ENCODE results near the gene SLC6A17. TPM values are rescaled to one million over a fixed set of nuclear protein-coding genes. Genes with fewer than 3 reads are reported as not detected.

Gene SLC6A17
- total and polyA plus RNA-seq, 2 experiments from 2014 or later: 0.03 to 0.17 TPM

DNA sequence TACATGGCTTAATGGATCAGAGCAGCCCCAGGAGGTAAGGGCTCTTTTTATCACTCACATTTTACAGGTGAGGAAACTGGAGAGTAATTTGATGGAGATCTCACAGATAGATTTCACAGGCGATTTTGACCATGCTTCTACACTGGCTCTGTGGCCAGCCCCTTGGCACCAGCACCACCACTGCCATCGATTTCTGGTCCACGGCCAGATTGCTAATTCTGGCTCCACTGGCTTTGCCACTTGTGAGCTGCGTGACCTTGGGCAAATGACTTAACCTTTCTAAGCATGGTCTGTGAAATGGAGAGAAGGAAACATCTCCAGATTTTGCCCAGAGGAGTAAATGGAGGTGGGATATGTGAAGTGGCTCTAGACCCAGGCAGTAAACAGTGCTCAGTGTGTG is 92.4 kb downstream of the SLC6A17 start:
- DNase-seq (ENCODE audit: low spot score) (no peak), ATAC-seq (no peak)
- Histone ChIP-seq H4K20me1 (replicated peaks; ENCODE audit: insufficient read depth) (no peaks in the 10 kb centered on the region; the same call in 1 of the 2 replicates), H3K4me1 (ENCODE audit: insufficient read depth) (peaks cover 34% of the 10 kb centered on the region), H2AFZ (no peak overlapping the region), H3K4me2 (peak overlapping the region; percentile 63), H3K79me2 (replicated peaks; ENCODE audit: insufficient read depth) (no peaks in the 10 kb centered on the region), H3K27ac (ENCODE audit: low read depth) (no peak overlapping the region), H3K36me3 (ENCODE audit: insufficient read depth) (no peaks in the 10 kb centered on the region), H3F3A (replicated peaks; ENCODE audit: low read depth) (no peaks in the 10 kb centered on the region), H3K4me3 (no peak overlapping the region; the same call in 1 of the 2 replicates), H3K27me3 (ENCODE audit: insufficient read depth) (0 out of 2 replicates have a peak, but pooled peaks cover 9% of the 10 kb centered on the region), H3K9me2 (ENCODE audit: insufficient read depth) (0 out of 2 replicates have a peak, but pooled peaks cover 15% of the 10 kb centered on the region)
- Mint-ChIP-seq H3K4me3 (no peak overlapping the region), H3K27ac (no peak overlapping the region), H3K27me3 (ENCODE audit: insufficient read depth, low read depth, poor library complexity) (peaks cover 20% of the 10 kb centered on the region), H3K4me1 (peaks cover 38% of the 10 kb centered on the region), H3K9me3 (no peaks in the 10 kb centered on the region; the same call in 2 of the 3 replicates), H3K36me3 (ENCODE audit: low read depth) (no peaks in the 10 kb centered on the region; the same call in 2 of the 3 replicates)
- TF ChIP-seq ETS1 (IDR thresholded peaks at IDR 0.05) (no peak), POLR2AphosphoS5 (IDR thresholded peaks at IDR 0.05; ENCODE audit: low read depth) (no peak), STAT1 (IDR thresholded peaks at IDR 0.05; ENCODE audit: unreplicated experiment) (no peak), NANOG (IDR thresholded peaks at IDR 0.05; ENCODE audit: borderline replicate concordance) (no peak), JUNB (IDR thresholded peaks at IDR 0.05; ENCODE audit: unreplicated experiment) (no peak), ZNF331 (CRISPR knock-in tag; IDR thresholded peaks at IDR 0.05; ENCODE audit: low read depth) (no peak), EZH2phosphoT487 (IDR thresholded peaks at IDR 0.05; ENCODE audit: unreplicated experiment) (no peak), EZH2 (IDR thresholded peaks at IDR 0.05; ENCODE audit: low read depth, unreplicated experiment) (no peak), ZNF114 (CRISPR knock-in tag; IDR thresholded peaks at IDR 0.05) (no peak), CREB1 (CRISPR knock-in tag; IDR thresholded peaks at IDR 0.05; ENCODE audit: low read depth) (no peak)
- TF ChIP-seq, protein P1, sequence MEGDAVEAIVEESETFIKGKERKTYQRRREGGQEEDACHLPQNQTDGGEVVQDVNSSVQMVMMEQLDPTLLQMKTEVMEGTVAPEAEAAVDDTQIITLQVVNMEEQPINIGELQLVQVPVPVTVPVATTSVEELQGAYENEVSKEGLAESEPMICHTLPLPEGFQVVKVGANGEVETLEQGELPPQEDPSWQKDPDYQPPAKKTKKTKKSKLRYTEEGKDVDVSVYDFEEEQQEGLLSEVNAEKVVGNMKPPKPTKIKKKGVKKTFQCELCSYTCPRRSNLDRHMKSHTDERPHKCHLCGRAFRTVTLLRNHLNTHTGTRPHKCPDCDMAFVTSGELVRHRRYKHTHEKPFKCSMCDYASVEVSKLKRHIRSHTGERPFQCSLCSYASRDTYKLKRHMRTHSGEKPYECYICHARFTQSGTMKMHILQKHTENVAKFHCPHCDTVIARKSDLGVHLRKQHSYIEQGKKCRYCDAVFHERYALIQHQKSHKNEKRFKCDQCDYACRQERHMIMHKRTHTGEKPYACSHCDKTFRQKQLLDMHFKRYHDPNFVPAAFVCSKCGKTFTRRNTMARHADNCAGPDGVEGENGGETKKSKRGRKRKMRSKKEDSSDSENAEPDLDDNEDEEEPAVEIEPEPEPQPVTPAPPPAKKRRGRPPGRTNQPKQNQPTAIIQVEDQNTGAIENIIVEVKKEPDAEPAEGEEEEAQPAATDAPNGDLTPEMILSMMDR (conservative IDR thresholded peaks at IDR 0.05; ENCODE audit: low read depth in 2 of 2): no peak
- TF ChIP-seq, protein P2, sequence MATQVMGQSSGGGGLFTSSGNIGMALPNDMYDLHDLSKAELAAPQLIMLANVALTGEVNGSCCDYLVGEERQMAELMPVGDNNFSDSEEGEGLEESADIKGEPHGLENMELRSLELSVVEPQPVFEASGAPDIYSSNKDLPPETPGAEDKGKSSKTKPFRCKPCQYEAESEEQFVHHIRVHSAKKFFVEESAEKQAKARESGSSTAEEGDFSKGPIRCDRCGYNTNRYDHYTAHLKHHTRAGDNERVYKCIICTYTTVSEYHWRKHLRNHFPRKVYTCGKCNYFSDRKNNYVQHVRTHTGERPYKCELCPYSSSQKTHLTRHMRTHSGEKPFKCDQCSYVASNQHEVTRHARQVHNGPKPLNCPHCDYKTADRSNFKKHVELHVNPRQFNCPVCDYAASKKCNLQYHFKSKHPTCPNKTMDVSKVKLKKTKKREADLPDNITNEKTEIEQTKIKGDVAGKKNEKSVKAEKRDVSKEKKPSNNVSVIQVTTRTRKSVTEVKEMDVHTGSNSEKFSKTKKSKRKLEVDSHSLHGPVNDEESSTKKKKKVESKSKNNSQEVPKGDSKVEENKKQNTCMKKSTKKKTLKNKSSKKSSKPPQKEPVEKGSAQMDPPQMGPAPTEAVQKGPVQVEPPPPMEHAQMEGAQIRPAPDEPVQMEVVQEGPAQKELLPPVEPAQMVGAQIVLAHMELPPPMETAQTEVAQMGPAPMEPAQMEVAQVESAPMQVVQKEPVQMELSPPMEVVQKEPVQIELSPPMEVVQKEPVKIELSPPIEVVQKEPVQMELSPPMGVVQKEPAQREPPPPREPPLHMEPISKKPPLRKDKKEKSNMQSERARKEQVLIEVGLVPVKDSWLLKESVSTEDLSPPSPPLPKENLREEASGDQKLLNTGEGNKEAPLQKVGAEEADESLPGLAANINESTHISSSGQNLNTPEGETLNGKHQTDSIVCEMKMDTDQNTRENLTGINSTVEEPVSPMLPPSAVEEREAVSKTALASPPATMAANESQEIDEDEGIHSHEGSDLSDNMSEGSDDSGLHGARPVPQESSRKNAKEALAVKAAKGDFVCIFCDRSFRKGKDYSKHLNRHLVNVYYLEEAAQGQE (IDR thresholded peaks at IDR 0.05; ENCODE audit: unreplicated experiment): no peak
- TF ChIP-seq, protein P3, sequence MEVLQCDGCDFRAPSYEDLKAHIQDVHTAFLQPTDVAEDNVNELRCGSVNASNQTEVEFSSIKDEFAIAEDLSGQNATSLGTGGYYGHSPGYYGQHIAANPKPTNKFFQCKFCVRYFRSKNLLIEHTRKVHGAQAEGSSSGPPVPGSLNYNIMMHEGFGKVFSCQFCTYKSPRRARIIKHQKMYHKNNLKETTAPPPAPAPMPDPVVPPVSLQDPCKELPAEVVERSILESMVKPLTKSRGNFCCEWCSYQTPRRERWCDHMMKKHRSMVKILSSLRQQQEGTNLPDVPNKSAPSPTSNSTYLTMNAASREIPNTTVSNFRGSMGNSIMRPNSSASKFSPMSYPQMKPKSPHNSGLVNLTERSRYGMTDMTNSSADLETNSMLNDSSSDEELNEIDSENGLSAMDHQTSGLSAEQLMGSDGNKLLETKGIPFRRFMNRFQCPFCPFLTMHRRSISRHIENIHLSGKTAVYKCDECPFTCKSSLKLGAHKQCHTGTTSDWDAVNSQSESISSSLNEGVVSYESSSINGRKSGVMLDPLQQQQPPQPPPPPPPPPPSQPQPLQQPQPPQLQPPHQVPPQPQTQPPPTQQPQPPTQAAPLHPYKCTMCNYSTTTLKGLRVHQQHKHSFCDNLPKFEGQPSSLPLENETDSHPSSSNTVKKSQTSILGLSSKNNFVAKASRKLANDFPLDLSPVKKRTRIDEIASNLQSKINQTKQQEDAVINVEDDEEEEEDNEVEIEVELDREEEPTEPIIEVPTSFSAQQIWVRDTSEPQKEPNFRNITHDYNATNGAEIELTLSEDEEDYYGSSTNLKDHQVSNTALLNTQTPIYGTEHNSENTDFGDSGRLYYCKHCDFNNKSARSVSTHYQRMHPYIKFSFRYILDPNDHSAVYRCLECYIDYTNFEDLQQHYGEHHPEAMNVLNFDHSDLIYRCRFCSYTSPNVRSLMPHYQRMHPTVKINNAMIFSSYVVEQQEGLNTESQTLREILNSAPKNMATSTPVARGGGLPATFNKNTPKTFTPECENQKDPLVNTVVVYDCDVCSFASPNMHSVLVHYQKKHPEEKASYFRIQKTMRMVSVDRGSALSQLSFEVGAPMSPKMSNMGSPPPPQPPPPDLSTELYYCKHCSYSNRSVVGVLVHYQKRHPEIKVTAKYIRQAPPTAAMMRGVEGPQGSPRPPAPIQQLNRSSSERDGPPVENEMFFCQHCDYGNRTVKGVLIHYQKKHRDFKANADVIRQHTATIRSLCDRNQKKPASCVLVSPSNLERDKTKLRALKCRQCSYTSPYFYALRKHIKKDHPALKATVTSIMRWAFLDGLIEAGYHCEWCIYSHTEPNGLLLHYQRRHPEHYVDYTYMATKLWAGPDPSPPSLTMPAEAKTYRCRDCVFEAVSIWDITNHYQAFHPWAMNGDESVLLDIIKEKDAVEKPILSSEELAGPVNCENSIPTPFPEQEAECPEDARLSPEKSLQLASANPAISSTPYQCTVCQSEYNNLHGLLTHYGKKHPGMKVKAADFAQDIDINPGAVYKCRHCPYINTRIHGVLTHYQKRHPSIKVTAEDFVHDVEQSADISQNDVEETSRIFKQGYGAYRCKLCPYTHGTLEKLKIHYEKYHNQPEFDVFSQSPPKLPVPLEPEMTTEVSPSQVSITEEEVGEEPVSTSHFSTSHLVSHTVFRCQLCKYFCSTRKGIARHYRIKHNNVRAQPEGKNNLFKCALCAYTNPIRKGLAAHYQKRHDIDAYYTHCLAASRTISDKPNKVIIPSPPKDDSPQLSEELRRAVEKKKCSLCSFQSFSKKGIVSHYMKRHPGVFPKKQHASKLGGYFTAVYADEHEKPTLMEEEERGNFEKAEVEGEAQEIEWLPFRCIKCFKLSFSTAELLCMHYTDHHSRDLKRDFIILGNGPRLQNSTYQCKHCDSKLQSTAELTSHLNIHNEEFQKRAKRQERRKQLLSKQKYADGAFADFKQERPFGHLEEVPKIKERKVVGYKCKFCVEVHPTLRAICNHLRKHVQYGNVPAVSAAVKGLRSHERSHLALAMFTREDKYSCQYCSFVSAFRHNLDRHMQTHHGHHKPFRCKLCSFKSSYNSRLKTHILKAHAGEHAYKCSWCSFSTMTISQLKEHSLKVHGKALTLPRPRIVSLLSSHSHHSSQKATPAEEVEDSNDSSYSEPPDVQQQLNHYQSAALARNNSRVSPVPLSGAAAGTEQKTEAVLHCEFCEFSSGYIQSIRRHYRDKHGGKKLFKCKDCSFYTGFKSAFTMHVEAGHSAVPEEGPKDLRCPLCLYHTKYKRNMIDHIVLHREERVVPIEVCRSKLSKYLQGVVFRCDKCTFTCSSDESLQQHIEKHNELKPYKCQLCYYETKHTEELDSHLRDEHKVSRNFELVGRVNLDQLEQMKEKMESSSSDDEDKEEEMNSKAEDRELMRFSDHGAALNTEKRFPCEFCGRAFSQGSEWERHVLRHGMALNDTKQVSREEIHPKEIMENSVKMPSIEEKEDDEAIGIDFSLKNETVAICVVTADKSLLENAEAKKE (CRISPR knock-in tag; IDR thresholded peaks at IDR 0.05): no peak

All from GM23338 (cell line).